Activated CD8-positive, alpha-beta memory T cell treated with anti-CD3 and anti-CD28 coated beads, Interleukin-2, amount 50 U/mL, for 4 hours (primary cell): ENCODE results near the gene DBP.
A peak's percentile ranks its signal among the peaks of the same experiment; 100 is the strongest.

Experiments
- DNase-seq: peaks from one replicate; pipeline ENCODE4 v3.0.0-alpha.2; 2020

The DBP gene

GRCh38 chr19:48609571-48610108, 27.5 kb downstream of the DBP start:
- no peak for DNase-seq

- DNase-seq = peak; percentile 50
Observed at GRCh38 chr19:48608798-48609263, 28.3 kb downstream of the DBP start.

GRCh38 chr19:48607359-48607755, 29.8 kb downstream of the DBP start:
- no peak for DNase-seq

GRCh38 chr19:48606463-48607358, 30.5 kb downstream of the DBP start, which contains the start of gene SPACA4:
Gene SPACA4, plus strand, starts transcription at chr19:48606742. Its CDS starts 237 bp downstream, at chr19:48606979.
- no peak for DNase-seq

GRCh38 chr19:48603850-48604249, 33.3 kb downstream of the DBP start:
- no peak for DNase-seq

GRCh38 chr19:48603449-48603848, 33.7 kb downstream of the DBP start:
- DNase-seq = no peak

DNA sequence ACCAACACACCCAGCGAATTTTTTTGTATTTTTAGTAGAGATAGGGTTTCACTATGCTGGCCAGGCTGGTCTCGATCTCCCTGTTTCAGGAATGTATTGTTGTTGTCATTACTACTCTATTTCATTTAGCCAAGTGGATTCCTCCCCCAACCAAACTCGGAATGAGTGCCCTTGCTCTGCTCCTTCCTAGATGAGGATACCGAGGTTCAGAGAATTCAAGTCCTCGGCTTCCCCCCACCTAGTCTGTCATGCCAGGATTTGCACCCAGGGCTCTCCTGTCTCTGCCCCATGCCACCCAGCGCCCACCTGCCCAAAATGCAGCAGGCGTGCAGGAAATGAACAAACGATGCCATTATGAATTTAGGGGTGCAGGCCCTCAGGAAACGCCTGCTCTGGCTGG, 34.2 kb downstream of the DBP start:
- DNase-seq = no peak

- DNase-seq = no peak
Observed at GRCh38 chr19:48600679-48601417, 36.3 kb downstream of the DBP start.

DNA sequence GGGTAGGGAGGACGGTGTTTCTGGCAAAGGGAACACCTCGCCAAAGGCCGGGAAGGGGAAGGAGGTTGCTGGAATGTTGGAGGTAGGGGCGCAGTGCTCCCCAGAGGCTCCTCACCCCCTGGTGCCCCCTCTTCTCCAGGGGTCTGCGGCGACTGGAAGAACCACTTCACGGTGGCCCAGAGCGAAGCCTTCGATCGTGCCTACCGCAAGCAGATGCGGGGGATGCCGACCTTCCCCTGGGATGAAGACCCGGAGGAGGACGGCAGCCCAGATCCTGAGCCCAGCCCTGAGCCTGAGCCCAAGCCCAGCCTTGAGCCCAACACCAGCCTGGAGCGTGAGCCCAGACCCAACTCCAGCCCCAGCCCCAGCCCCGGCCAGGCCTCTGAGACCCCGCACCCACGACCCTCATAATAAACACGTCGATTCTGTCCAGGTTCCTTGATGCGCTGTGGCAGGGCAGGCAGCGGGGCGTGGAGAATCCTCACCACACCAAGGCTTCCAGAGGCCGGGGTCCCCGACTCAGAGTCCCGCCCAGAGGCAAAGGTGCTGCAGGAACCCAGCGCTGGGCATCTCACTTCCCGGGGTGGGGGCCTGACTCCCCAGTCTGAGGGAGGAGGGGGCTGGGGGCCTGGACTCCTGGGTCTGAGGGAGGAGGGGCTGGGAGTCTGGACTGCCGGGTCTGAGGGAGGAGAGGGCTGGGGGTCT, 38.0 kb downstream of the DBP start:
- DNase-seq = no peak

- DNase-seq = peak; percentile 33
Observed at GRCh38 chr19:48596679-48597465, 40.3 kb downstream of the DBP start.

DNA sequence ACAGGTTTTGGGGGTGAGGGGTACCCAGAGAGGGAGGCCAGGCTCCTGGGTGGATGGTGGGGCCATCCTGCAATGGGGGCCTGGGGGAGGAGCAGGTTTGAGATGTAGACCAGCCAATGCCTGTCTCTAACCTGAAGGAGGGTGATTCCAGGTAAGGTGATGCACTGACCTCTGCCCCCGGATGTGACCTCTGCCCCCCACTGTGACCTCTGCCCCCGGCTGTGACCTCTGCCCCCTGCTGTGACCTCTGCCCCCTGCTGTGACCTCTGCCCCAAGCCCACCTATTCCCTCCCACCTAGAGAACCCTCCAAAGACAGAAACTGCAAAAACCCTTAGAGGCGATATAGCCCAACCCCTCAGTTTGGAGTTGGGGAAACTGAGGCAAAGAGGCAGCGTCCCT, 40.9 kb downstream of the DBP start:
- no peak for DNase-seq

DNA sequence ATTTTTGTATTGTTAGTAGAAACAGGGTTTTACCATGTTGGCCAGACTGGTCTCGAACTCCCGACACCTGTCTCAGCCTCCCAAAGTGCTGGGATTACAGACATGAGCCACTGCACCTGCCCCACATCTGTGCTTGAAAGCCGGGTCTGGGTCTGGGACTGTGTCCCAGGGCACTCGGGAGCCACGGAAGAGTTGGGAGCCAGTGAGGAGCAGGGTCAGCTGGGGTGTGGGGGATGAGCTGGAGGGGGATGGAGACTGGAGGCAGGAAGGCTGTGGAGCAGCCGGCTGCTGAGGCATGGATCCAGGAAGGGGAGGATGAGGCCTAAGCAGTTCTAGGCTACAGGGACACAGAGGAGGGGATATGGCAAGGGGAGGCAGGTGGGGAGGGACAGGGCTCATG, 41.3 kb downstream of the DBP start:
- no peak for DNase-seq

- no peak for DNase-seq
Observed at GRCh38 chr19:48595171-48595570, 42.0 kb downstream of the DBP start.

GRCh38 chr19:48591021-48591420, 46.2 kb downstream of the DBP start:
- DNase-seq = no peak

DNA sequence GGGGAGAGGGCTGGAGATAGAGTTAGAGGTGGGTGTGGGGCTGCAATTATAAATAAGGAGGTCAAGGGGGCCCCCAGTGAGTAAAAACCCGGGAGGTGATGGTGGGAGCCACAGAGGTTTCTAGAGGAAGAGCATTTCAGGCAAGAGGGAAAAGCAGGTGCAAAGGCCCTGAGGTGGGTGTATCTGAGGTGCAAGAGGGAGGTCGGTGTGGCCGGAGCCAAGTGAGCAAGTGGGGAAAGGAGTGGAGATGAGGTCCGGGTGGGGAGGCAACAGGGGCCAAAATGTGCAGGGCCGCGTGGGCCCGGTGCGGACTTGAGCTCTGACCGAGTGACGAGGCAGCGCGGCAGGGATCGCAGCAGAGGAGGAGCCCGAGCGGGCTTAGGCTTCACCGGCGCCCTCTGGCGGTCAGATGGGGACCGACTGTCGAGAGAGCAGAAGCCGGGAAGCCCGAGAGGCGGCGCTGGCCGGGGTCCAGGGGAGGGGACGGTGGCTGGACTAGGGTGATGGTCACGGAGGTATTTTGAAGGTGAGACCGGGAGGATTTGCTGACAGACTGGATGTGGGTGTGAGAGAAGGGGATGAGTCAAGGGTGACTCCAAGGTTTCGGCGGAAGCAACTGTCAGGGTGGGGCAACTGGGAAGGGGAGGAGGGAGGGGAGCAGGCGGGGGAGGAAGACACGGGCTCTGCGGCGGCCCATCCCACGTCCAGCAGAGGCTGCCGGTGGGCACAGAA, 48.3 kb downstream of the DBP start:
- peak; percentile 85 for DNase-seq

GRCh38 chr19:48587387-48587786, 49.8 kb downstream of the DBP start:
- DNase-seq = no peak

- DNase-seq = no peak
Observed at GRCh38 chr19:48582168-48582567, 55.0 kb downstream of the DBP start.
